Measurements from ENCODE around the gene NCCRP1.

Gene NCCRP1

GRCh38 chr19:39196860-39197562, at the start of gene NCCRP1:
Gene NCCRP1, plus strand, starts transcription at chr19:39196964. Its CDS starts 19 bp downstream, at chr19:39196983.
- no peak for DNase-seq (ENCODE audit: low read depth in 2 of 2)

- no peak for DNase-seq (ENCODE audit: low read depth in 2 of 2)
These were observed 49.3 kb upstream of the NCCRP1 start for GRCh38 chr19:39147480-39147879.

- no peak for DNase-seq (ENCODE audit: low read depth in 2 of 2)
These were observed 47.7 kb upstream of the NCCRP1 start for GRCh38 chr19:39148939-39149529.

GRCh38 chr19:39150235-39150634, 46.5 kb upstream of the NCCRP1 start:
- no peak for DNase-seq (ENCODE audit: low read depth in 2 of 2)

GRCh38 chr19:39150807-39151600, 45.8 kb upstream of the NCCRP1 start:
- no peak for DNase-seq (ENCODE audit: low read depth in 2 of 2)

- DNase-seq (ENCODE audit: low read depth in 2 of 2), result no peak
These were observed 44.7 kb upstream of the NCCRP1 start for GRCh38 chr19:39152066-39152465.

GRCh38 chr19:39154100-39154628, 42.6 kb upstream of the NCCRP1 start:
- no peak for DNase-seq (ENCODE audit: low read depth in 2 of 2)

GRCh38 chr19:39154629-39155100, 42.1 kb upstream of the NCCRP1 start:
- no peak for DNase-seq (ENCODE audit: low read depth in 2 of 2)

GRCh38 chr19:39155114-39155700, 41.6 kb upstream of the NCCRP1 start:
- no peak for DNase-seq (ENCODE audit: low read depth in 2 of 2)

- no peak for DNase-seq (ENCODE audit: low read depth in 2 of 2)
These were observed 41.0 kb upstream of the NCCRP1 start for GRCh38 chr19:39155741-39156140.

- no peak for DNase-seq (ENCODE audit: low read depth in 2 of 2)
These were observed 40.2 kb upstream of the NCCRP1 start for GRCh38 chr19:39156326-39157230.

- no peak for DNase-seq (ENCODE audit: low read depth in 2 of 2)
These were observed 39.3 kb upstream of the NCCRP1 start for GRCh38 chr19:39157275-39157996.

GRCh38 chr19:39157997-39158389, 38.8 kb upstream of the NCCRP1 start:
- DNase-seq (ENCODE audit: low read depth in 2 of 2), result no peak

GRCh38 chr19:39158646-39159260, 38.0 kb upstream of the NCCRP1 start:
- no peak for DNase-seq (ENCODE audit: low read depth in 2 of 2)

- no peak for DNase-seq (ENCODE audit: low read depth in 2 of 2)
These were observed 36.3 kb upstream of the NCCRP1 start for GRCh38 chr19:39160523-39160861.

GRCh38 chr19:39160889-39161672, 35.7 kb upstream of the NCCRP1 start:
- DNase-seq (ENCODE audit: low read depth in 2 of 2), result no peak

GRCh38 chr19:39162441-39163043, 34.2 kb upstream of the NCCRP1 start:
- DNase-seq (ENCODE audit: low read depth in 2 of 2), result no peak

GRCh38 chr19:39163621-39164020, 33.1 kb upstream of the NCCRP1 start:
- no peak for DNase-seq (ENCODE audit: low read depth in 2 of 2)

GRCh38 chr19:39164289-39164688, 32.5 kb upstream of the NCCRP1 start:
- DNase-seq (ENCODE audit: low read depth in 2 of 2), result no peak

All from activated CD4-positive, alpha-beta T cell treated with anti-CD3 and anti-CD28 coated beads for 24 hours (primary cell).